Thyroid gland (tissue), 4 donors: ENCODE measurements around the gene ENPP5. TPM values are rescaled to one million over a fixed set of nuclear protein-coding genes. Genes with fewer than 3 reads are reported as not detected.
A peak's percentile ranks its signal among the peaks of the same experiment; 100 is the strongest.

Experiments
- DNase-seq, 2 donors: peaks; one replicate each; pipeline ENCODE4 v3.0.0-alpha.2; 2019
- H3K27ac ChIP-seq, 3 donors: fragments of 200-600 bp; sonication (generic); 1 replicate in 2 of 3; 2 replicates in 1 of 3; pipeline ENCODE4 v1.5.1; 2016 to 2019; ENCODE audit warnings: mild to moderate bottlenecking in 1 of 3, moderate library complexity in 1 of 3
- H3K27me3 ChIP-seq: fragments of 200-600 bp; sonication (generic); one replicate; pipeline ENCODE4 v1.5.1; 2019
- H3K36me3 ChIP-seq, 2 donors: fragments of 200-600 bp; sonication (generic); one replicate each; pipeline ENCODE4 v1.5.1; 2016 to 2019
- H3K4me1 ChIP-seq, 2 donors: fragments of 200-600 bp; sonication (generic); one replicate each; pipeline ENCODE4 v1.5.1; 2017 to 2019
- H3K4me3 ChIP-seq, 3 donors: fragments of 200-600 bp; sonication (generic); replicated peaks in 1 of 3; 1 replicate in 2 of 3; 2 replicates in 1 of 3; pipeline ENCODE4 v1.5.1; 2016; ENCODE audit warnings: mild to moderate bottlenecking in 1 of 3
- H3K9me3 ChIP-seq: fragments of 200-600 bp; sonication (generic); one replicate; pipeline ENCODE4 v1.5.1; 2017
- CTCF ChIP-seq, 6 experiments: fragments of 200-600 bp in 3 of 6; fragments of 450-650 bp in 3 of 6; sonication (generic) in 3 of 6; IDR thresholded peaks; one replicate each; pipeline ENCODE4 v1.5.1; 2016 to 2019; ENCODE audit warnings: antibody characterized with exemption in 6 of 6, mild to moderate bottlenecking in 2 of 6, inconsistent platforms in 1 of 6, moderate library complexity in 1 of 6
- POLR2A ChIP-seq, 2 donors: fragments of 450-650 bp; IDR thresholded peaks; one replicate each; pipeline ENCODE4 v1.6.1; 2017; ENCODE audit warnings: antibody characterized with exemption in 2 of 2, mild to moderate bottlenecking in 2 of 2, moderate library complexity in 1 of 2
- WGBS, 2 donors: methylation state at CpG; one replicate each; pipeline ENCODE4 v1.1.5; 2017; 5-methylcytosine and 5-hydroxymethylcytosine counted together
- intact Hi-C: fragments of 100-400 bp; cut with DNase I; formaldehyde crosslinking; loops from one replicate; pipeline ENCODE4 v1.15.1; 2023
- total RNA-seq, 4 donors: library from RNA; depleted of rRNA; stranded (reverse); fragments of >200 nt; gene quantifications; one replicate each; pipeline ENCODE4 v1.2.3, GENCODE V29; 2016

Gene ENPP5
- total RNA-seq, result 100 to 1,000 TPM in 1 of 4 donors, 10 to 100 TPM in 3; 47.7 to 103 (median 57.9) TPM

GRCh38 chr6:46170357-46171289 is at the start of gene ENPP5:
TSS of gene ENPP5 (minus strand) at chr6:46170980. CDS start at chr6:46168262, 2,718 bp downstream.
- peak within 1 kb of the TSS; percentile 17 to 71 (median 36) for H3K27ac ChIP-seq
- 1 to 2% methylated on average over 23 to 35 of the region's 49 CpGs for WGBS, 2 donors

GRCh38 chr6:46219661-46220060 is 48.9 kb upstream of the ENPP5 start:
- H3K9me3 ChIP-seq, result no peaks in the 10 kb centered on the region
- no peaks in the 10 kb centered on the region for H3K36me3 ChIP-seq
- TF ChIP-seq POLR2A (IDR thresholded peaks at IDR 0.05) (no peak), CTCF (IDR thresholded peaks at IDR 0.05) (no peak)
- H3K4me1 ChIP-seq, result peaks cover 7 to 8% of the 10 kb centered on the region in 2 donors
- no peaks in the 10 kb centered on the region for H3K27me3 ChIP-seq
- intact Hi-C loops, result loop anchor here (5.0 to 10.0 kb wide), 2 partner anchors 125 to 188 kb away; no protein-coding TSS in a partner anchor
- H3K27ac ChIP-seq, result no peak overlapping the region
- peak; percentile 58 to 63 for DNase-seq
- H3K4me3 ChIP-seq, result no peak overlapping the region

More at GRCh38 chr6:46170357-46171289, at the start of gene ENPP5:
- H3K4me3 ChIP-seq, result peak within 1 kb of the TSS; percentile 68 to 84 (median 77)
- intact Hi-C loops, result no loop called here
- no peaks in the 10 kb centered on the region for H3K9me3 ChIP-seq
- H3K4me1 ChIP-seq, result no peaks in the 10 kb centered on the region
- no peaks in the 10 kb centered on the region for H3K36me3 ChIP-seq
- peak in 1 of 6 experiments; percentile 10 for TF ChIP-seq CTCF (IDR thresholded peaks at IDR 0.05)
- TF ChIP-seq POLR2A (IDR thresholded peaks at IDR 0.05), result peak; percentile 56 to 92
- no peaks in the 10 kb centered on the region for H3K27me3 ChIP-seq
- peak; percentile 99 for DNase-seq

GRCh38 chr6:46218457-46218856 is 47.7 kb upstream of the ENPP5 start:
- H3K27me3 ChIP-seq, result no peaks in the 10 kb centered on the region
- intact Hi-C loops, result loop anchor here (10.0 kb wide), 1 partner anchor 124 kb away; no protein-coding TSS in a partner anchor
- H3K27ac ChIP-seq, result peak overlapping the region in 2 of 3 donors; percentile 33 to 53
- no peak for DNase-seq
- peaks cover 7 to 8% of the 10 kb centered on the region in 2 donors for H3K4me1 ChIP-seq
- no peaks in the 10 kb centered on the region for H3K36me3 ChIP-seq
- no peaks in the 10 kb centered on the region for H3K9me3 ChIP-seq
- TF ChIP-seq POLR2A (IDR thresholded peaks at IDR 0.05) (no peak), CTCF (IDR thresholded peaks at IDR 0.05) (no peak)
- WGBS, 2 donors, result 93 to 97% methylated on average over 2 of the region's 2 CpGs
- no peak overlapping the region for H3K4me3 ChIP-seq

GRCh38 chr6:46217671-46218131 is 46.9 kb upstream of the ENPP5 start:
- Histone ChIP-seq H3K4me3 (no peak overlapping the region), H3K9me3 (no peaks in the 10 kb centered on the region), H3K27me3 (no peaks in the 10 kb centered on the region), H3K4me1 (peaks cover 7 to 8% of the 10 kb centered on the region in 2 donors), H3K27ac (peak overlapping the region in 2 of 3 donors; percentile 33 to 65), H3K36me3 (no peaks in the 10 kb centered on the region)
- TF ChIP-seq POLR2A (IDR thresholded peaks at IDR 0.05) (no peak), CTCF (IDR thresholded peaks at IDR 0.05) (no peak)
- intact Hi-C loops, result loop anchor here (10.0 kb wide), 1 partner anchor 123 kb away; no protein-coding TSS in a partner anchor
- peak; percentile 49 to 70 for DNase-seq
- 47 to 77% methylated on average over 5 of the region's 5 CpGs for WGBS, 2 donors
